Activated CD4-positive, CD25-positive, alpha-beta regulatory T cell treated with anti-CD3 and anti-CD28 coated beads, Interleukin-2, amount 50 U/mL, for 16 hours (primary cell): ENCODE measurements around the gene HSD17B8.

Experiments used
- DNase-seq: peaks from one replicate; pipeline ENCODE4 v3.0.0-alpha.2; 2020; ENCODE audit warnings: low read depth, low spot score

Gene HSD17B8

GRCh38 chr6:33204415-33205190 is at the start of gene HSD17B8:
TSS of gene HSD17B8 (plus strand) at chr6:33204655. CDS start at chr6:33204669, 14 bp downstream.
- peak; percentile 84 for DNase-seq

GRCh38 chr6:33156561-33156960 is 47.9 kb upstream of the HSD17B8 start:
- no peak for DNase-seq

- no peak for DNase-seq
Observed at GRCh38 chr6:33156964-33157363, 47.5 kb upstream of the HSD17B8 start.

GRCh38 chr6:33160096-33160495 is 44.4 kb upstream of the HSD17B8 start:
- DNase-seq, result no peak

GRCh38 chr6:33160728-33161344 is 43.6 kb upstream of the HSD17B8 start:
- no peak for DNase-seq

- DNase-seq, result peak; percentile 68
Observed at GRCh38 chr6:33161354-33162331, 42.8 kb upstream of the HSD17B8 start.

GRCh38 chr6:33163540-33163939 is 40.9 kb upstream of the HSD17B8 start:
- DNase-seq, result no peak

- no peak for DNase-seq
Observed at GRCh38 chr6:33164176-33164575, 40.3 kb upstream of the HSD17B8 start.

- DNase-seq, result no peak
Observed at GRCh38 chr6:33164665-33165373, 39.6 kb upstream of the HSD17B8 start.

GRCh38 chr6:33165581-33166258 is 38.7 kb upstream of the HSD17B8 start:
- DNase-seq, result no peak

- DNase-seq, result no peak
Observed at GRCh38 chr6:33166363-33166762, 38.1 kb upstream of the HSD17B8 start.

GRCh38 chr6:33166811-33167210 is 37.6 kb upstream of the HSD17B8 start:
- no peak for DNase-seq

- DNase-seq, result no peak
Observed at GRCh38 chr6:33167374-33168283, 36.8 kb upstream of the HSD17B8 start.

- DNase-seq, result no peak
Observed at GRCh38 chr6:33168284-33168601, 36.2 kb upstream of the HSD17B8 start.

GRCh38 chr6:33168639-33169038 is 35.8 kb upstream of the HSD17B8 start:
- DNase-seq, result no peak

GRCh38 chr6:33169291-33170175 is 34.9 kb upstream of the HSD17B8 start:
- DNase-seq, result no peak

- DNase-seq, result no peak
Observed at GRCh38 chr6:33170176-33171015, 34.1 kb upstream of the HSD17B8 start.
